OCI-M2 (cell line): Measurements from ENCODE around the gene THBS2.
"Not testable (repeated sequence)": the region's sequence is repeated elsewhere in the genome, so short reads cannot be mapped to it uniquely, and the experiment has no call there.

Source experiments
- DNase-seq: peaks from one replicate; lab custom pipeline; 2025; ENCODE audit not compliant: unreplicated experiment; lab: John Stamatoyannopoulos, UW

THBS2 gene

GRCh38 chr6:169212897-169213813, 40.5 kb downstream of the THBS2 start:
- no peak for DNase-seq

GRCh38 chr6:169212436-169212835, 41.2 kb downstream of the THBS2 start:
- DNase-seq, result no peak

- DNase-seq, result no peak
Observed at GRCh38 chr6:169211881-169212280, 41.8 kb downstream of the THBS2 start.

- no peak for DNase-seq
Observed at GRCh38 chr6:169210611-169211010, 43.0 kb downstream of the THBS2 start.

GRCh38 chr6:169208011-169208410, 45.6 kb downstream of the THBS2 start:
- DNase-seq, result no peak

GRCh38 chr6:169207482-169207881, 46.2 kb downstream of the THBS2 start:
- no peak for DNase-seq

GRCh38 chr6:169205176-169206160, 48.2 kb downstream of the THBS2 start:
- no peak for DNase-seq

- no peak for DNase-seq
Observed at GRCh38 chr6:169204167-169204566, 49.5 kb downstream of the THBS2 start.

- DNase-seq, result no peak
Observed at GRCh38 chr6:169201985-169202384, 51.7 kb downstream of the THBS2 start.

- DNase-seq, result no peak
Observed at GRCh38 chr6:169200893-169201514, 52.6 kb downstream of the THBS2 start.

- DNase-seq, result no peak
Observed at GRCh38 chr6:169199625-169200335, 53.9 kb downstream of the THBS2 start.

- no peak for DNase-seq
Observed at GRCh38 chr6:169198885-169199284, 54.8 kb downstream of the THBS2 start.

- DNase-seq, result not testable (repeated sequence)
Observed at GRCh38 chr6:169197929-169198328, 55.7 kb downstream of the THBS2 start.

- DNase-seq, result not testable (repeated sequence)
Observed at GRCh38 chr6:169196279-169196678, 57.4 kb downstream of the THBS2 start.

- DNase-seq, result no peak
Observed at GRCh38 chr6:169194737-169195136, 58.9 kb downstream of the THBS2 start.

GRCh38 chr6:169190970-169191369, 62.7 kb downstream of the THBS2 start:
- no peak for DNase-seq

GRCh38 chr6:169190144-169190584, 63.5 kb downstream of the THBS2 start:
- DNase-seq, result no peak

- no peak for DNase-seq
Observed at GRCh38 chr6:169189686-169190085, 64.0 kb downstream of the THBS2 start.

GRCh38 chr6:169189182-169189581, 64.5 kb downstream of the THBS2 start:
- no peak for DNase-seq

GRCh38 chr6:169188475-169188874, 65.2 kb downstream of the THBS2 start:
- DNase-seq, result no peak
